ENCODE data around the gene GLG1. TPM values are rescaled to one million over a fixed set of nuclear protein-coding genes. Genes with fewer than 3 reads are reported as not detected.
"Not testable (repeated sequence)": the region's sequence is repeated elsewhere in the genome, so short reads cannot be mapped to it uniquely, and the experiment has no call there.

Gene GLG1
- total and polyA plus RNA-seq, 7 donors = 19.7 to 107 (median 60.1) TPM

- intact Hi-C loops (cut with DNase I) = no loop called here
- 78 to 82% (median 80%) methylated on average over 4 of the region's 4 CpGs for WGBS, 3 donors
- Histone ChIP-seq H3K27me3 (ENCODE audit: insufficient read depth in 3 of 3, low read length in 2 of 3) (no peaks in the 10 kb centered on the region), H3K9me3 (no peaks in the 10 kb centered on the region), H3K36me3 (ENCODE audit: insufficient read depth in 1 of 2, low read depth in 1 of 2) (no peaks in the 10 kb centered on the region), H3K4me1 (peaks cover 27% of the 10 kb centered on the region), H3K27ac (no peak overlapping the region), H3K4me3 (no peak overlapping the region)
- ATAC-seq (no peak), DNase-seq (no peak)
- no peak for TF ChIP-seq CTCF (IDR thresholded peaks at IDR 0.05)
These were observed 48.0 kb downstream of the GLG1 start for GRCh38 chr16:74558873-74559272.

GRCh38 chr16:74557275-74557674 is 49.6 kb downstream of the GLG1 start:
- WGBS, 3 donors = 74 to 79% (median 76%) methylated on average over 1 of the region's 1 CpG
- Histone ChIP-seq H3K4me3 (no peak overlapping the region), H3K36me3 (ENCODE audit: insufficient read depth in 1 of 2, low read depth in 1 of 2) (no peaks in the 10 kb centered on the region), H3K4me1 (peaks cover 19% of the 10 kb centered on the region), H3K9me3 (no peaks in the 10 kb centered on the region), H3K27ac (no peak overlapping the region), H3K27me3 (ENCODE audit: insufficient read depth in 3 of 3, low read length in 2 of 3) (no peaks in the 10 kb centered on the region)
- ATAC-seq = no peak
- intact Hi-C loops (cut with DNase I) = no loop called here
- DNase-seq = no peak
- no peak for TF ChIP-seq CTCF (IDR thresholded peaks at IDR 0.05)

- no peak for ATAC-seq
- DNase-seq = no peak
- no peaks in the 10 kb centered on the region for H3K36me3 ChIP-seq (ENCODE audit: insufficient read depth in 1 of 2, low read depth in 1 of 2)
- H3K4me1 ChIP-seq = peaks cover 11% of the 10 kb centered on the region
- TF ChIP-seq CTCF (IDR thresholded peaks at IDR 0.05) = no peak
- no peaks in the 10 kb centered on the region for H3K27me3 ChIP-seq (ENCODE audit: insufficient read depth in 3 of 3, low read length in 2 of 3)
- intact Hi-C loops (cut with DNase I) = no loop called here
- 96 to 100% (median 97%) methylated on average over 1 of the region's 1 CpG for WGBS, 3 donors
- no peaks in the 10 kb centered on the region for H3K9me3 ChIP-seq
- no peak overlapping the region for H3K4me3 ChIP-seq
- H3K27ac ChIP-seq = no peak overlapping the region
These were observed 50.5 kb downstream of the GLG1 start for GRCh38 chr16:74556375-74556922.

GRCh38 chr16:74552357-74552756 is 54.6 kb downstream of the GLG1 start:
- H3K4me3 ChIP-seq; intact Hi-C loops (cut with DNase I); ATAC-seq; H3K9me3 ChIP-seq; H3K36me3 ChIP-seq (ENCODE audit: insufficient read depth in 1 of 2, low read depth in 1 of 2); H3K27ac ChIP-seq; DNase-seq; H3K27me3 ChIP-seq (ENCODE audit: insufficient read depth in 3 of 3, low read length in 2 of 3): not testable (repeated sequence)
- 61 to 94% (median 79%) methylated on average over 4 to 6 of the region's 6 CpGs for WGBS, 3 donors
- peaks cover 17% of the 10 kb centered on the region for H3K4me1 ChIP-seq

GRCh38 chr16:74550227-74551019 is 56.5 kb downstream of the GLG1 start:
- H3K36me3 ChIP-seq (ENCODE audit: insufficient read depth in 1 of 2, low read depth in 1 of 2); intact Hi-C loops (cut with DNase I); H3K9me3 ChIP-seq; DNase-seq; H3K27me3 ChIP-seq (ENCODE audit: insufficient read depth in 3 of 3, low read length in 2 of 3); H3K4me3 ChIP-seq: not testable (repeated sequence)
- H3K4me1 ChIP-seq = peaks cover 13% of the 10 kb centered on the region
- 31 to 47% (median 38%) methylated on average over 7 of the region's 7 CpGs for WGBS, 3 donors
- H3K27ac ChIP-seq = peak overlapping the region; percentile 71
- ATAC-seq = peak; percentile 67 to 85 (median 80)

- peaks cover 12% of the 10 kb centered on the region for H3K4me1 ChIP-seq
- WGBS, 3 donors = 96 to 99% (median 98%) methylated on average over 4 of the region's 4 CpGs
These were observed 60.8 kb downstream of the GLG1 start for GRCh38 chr16:74546112-74546511.

GRCh38 chr16:74542911-74543578 is 63.9 kb downstream of the GLG1 start:
- H3K36me3 ChIP-seq (ENCODE audit: insufficient read depth in 1 of 2, low read depth in 1 of 2); ATAC-seq; H3K27ac ChIP-seq; H3K9me3 ChIP-seq; H3K4me3 ChIP-seq; DNase-seq; intact Hi-C loops (cut with DNase I); H3K27me3 ChIP-seq (ENCODE audit: insufficient read depth in 3 of 3, low read length in 2 of 3); H3K4me1 ChIP-seq: not testable (repeated sequence)
- 92 to 100% (median 96%) methylated on average over 1 of the region's 3 CpGs for WGBS, 3 donors

More at GRCh38 chr16:74546112-74546511, 60.8 kb downstream of the GLG1 start:
- H3K27ac ChIP-seq; H3K4me3 ChIP-seq; H3K27me3 ChIP-seq (ENCODE audit: insufficient read depth in 3 of 3, low read length in 2 of 3); intact Hi-C loops (cut with DNase I); H3K36me3 ChIP-seq (ENCODE audit: insufficient read depth in 1 of 2, low read depth in 1 of 2); ATAC-seq; DNase-seq; H3K9me3 ChIP-seq: not testable (repeated sequence)

- peak in 1 of 4 donors; percentile 16 for ATAC-seq
- H3K36me3 ChIP-seq (ENCODE audit: insufficient read depth in 1 of 2, low read depth in 1 of 2); H3K27me3 ChIP-seq (ENCODE audit: insufficient read depth in 3 of 3, low read length in 2 of 3); H3K9me3 ChIP-seq; intact Hi-C loops (cut with DNase I); DNase-seq; H3K4me1 ChIP-seq; H3K27ac ChIP-seq; H3K4me3 ChIP-seq: not testable (repeated sequence)
- 35 to 57% (median 35%) methylated on average over 6 of the region's 6 CpGs for WGBS, 3 donors
These were observed 66.3 kb downstream of the GLG1 start for GRCh38 chr16:74540663-74541062.

Data from psoas muscle (tissue), 8 donors.